Fibroblast of skin of left quadriceps (primary cell): ENCODE data around the gene OPA1.

Source experiments
- DNase-seq, 2 experiments: peaks; one replicate each; pipeline ENCODE4 v3.0.0-alpha.2; 2013; ENCODE audit warnings: low read depth in 2 of 2

The OPA1 gene

DNA sequence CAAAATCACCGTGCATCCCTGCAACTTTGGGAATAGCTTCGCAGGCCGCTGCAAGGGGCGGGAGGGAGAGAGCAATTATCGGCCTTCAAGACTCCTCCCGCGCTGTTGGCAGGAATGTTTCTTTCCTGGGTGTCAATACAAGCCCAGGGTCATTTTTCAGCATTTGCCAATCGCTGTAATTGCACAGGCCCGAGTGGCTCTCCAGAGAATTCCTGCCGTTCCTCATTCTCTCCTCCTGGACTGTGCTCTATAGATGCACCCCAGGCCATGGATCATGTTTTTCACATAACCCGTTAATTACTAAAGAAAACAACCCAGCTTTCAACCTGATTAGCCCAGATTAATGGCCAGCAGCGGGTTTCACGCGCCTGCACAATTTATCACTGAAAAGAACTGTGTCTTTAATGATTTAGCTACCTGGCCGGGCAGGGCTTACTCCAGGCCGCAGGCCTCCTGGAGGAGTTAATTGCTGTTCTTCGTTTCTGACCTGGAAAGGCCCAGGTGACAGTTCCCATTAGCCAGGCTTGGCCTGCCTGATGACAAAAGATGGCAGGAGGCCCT lies 144.3 kb downstream of the OPA1 start:
- DNase-seq, result no peak

DNA sequence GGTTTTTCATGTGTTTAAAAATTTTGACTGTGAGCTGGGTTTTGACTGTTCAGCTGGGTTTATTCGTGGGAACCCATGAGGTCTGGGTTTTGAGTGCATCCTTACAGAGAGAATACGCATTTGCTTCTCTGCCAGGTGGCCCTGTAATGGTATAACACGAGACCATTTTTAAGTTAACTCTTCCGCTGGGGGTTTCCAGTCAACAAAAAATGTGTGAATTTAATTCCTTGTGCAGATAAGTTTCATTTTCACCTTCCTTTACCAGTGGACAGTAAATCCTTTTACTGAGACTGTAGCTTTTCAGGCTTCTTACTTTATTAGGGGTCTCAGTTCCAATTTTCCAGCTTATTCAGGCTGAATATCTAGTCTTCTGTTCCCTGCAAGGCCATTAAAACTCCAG lies 149.6 kb downstream of the OPA1 start:
- no peak for DNase-seq

DNA sequence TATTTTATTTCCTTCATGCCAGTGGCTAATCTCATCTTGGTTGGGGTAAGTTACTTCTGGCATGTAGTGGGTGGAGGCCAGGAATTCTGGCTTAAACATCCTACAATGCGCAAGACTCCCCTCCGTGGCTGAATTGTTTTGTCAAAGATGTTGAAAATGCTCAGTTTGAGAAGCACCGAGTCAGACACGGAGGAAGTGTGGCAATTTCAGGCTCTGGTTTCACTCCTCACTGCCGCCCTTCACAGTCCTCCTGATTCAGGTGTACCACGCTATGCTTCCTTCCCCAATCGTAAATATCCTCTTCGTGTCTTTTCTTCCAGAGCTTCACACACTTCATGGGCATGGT lies 150.7 kb downstream of the OPA1 start:
- no peak for DNase-seq

DNA sequence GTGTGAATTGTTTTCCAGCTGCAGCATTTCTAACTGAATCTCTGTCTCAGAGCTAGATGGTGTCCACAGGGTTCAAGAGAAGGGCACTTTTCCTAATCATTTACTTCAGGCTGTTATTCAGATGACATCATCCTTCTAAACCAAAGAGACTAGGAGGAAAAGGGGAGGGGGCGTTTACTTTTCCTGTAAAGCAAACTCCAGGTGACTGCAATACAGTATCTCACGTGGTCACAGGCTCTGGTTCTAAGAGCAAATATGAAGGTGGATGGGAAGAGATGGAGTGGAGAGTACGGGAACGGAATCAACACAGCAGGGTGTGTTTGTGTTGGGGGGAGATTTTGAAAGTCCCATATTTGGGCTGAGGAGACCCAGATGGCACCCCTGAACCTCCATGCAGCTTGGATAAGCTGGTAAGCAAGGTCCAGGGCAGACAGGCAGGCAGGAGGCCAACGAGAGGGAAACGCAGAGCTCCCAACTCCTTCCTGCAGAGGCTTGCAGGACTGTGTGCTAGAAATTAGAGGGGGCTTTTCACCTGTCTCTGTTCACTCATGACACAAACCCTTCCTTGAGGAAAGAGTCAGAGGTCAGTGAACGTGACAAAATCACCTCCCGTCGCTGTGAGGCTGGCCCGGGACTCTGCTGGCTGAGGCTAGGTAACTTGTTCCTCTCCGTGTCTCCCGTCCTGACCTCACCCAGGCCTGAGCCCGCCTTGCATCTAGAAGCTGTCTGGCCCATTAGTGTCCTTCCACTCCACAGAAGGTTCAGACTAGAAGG lies 151.2 kb downstream of the OPA1 start:
- DNase-seq, result no peak

DNA sequence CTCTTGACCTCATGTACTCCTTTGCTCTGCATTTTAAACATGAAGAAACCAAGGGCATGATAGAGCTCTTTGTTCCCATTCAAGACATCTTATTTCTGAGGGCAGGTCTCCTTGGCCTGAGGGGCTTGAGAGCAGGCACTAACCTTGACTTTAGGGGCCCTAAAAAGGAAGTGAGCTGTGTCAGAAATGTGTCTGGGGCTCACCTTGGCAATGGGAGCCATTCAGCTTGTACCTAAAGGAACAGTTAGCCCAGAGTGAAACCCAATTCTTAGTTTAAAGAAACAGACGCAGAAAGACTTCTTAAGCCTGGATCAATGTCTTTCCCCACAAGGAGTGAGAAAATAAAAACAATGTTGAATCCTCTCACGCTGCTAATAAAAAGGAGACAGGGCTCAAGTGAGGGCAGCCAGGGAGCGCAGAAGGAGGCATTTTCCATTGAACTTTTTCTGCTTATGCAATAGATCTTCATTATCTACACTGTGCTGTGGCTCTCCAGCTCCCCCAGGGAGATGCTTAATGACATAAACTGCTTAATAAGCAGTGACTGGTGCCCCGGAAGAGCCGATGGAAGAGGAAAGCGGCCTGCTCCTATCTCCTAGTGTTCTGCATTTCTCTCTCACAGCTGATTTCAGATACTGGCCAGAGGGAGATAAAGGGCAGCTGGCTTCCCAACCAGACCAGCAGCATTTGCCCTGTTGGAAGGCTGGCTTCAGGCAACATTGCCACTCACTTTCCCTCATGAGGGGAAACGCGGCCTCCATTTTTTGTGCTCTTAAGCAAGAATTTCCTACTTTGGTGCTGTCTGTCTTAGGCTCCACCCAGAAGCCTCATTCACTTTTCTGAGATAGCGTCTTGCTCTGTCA lies 152.0 kb downstream of the OPA1 start:
- no peak for DNase-seq

DNA sequence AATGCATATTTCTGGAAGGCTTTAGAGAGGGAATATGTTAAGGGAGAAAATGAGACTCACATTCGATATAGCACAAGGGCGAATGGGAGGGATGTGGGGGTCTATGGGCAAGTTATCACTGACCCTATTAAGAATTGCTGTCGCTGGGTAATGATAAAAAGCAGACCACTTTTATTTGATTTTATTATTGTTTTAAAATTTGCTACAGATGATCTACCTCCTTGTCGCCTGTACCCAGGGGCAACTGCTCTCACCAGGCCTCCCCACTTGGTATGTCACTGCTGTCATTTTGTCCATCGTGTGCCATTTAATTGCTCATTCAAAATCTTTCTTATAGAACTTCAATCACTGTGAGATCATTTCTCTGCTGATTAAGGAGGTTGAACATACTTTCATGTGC lies 153.8 kb downstream of the OPA1 start:
- DNase-seq, result no peak
